ENCODE data around the gene HOXB6. TPM values are rescaled to one million over a fixed set of nuclear protein-coding genes. Genes with fewer than 3 reads are reported as not detected.

The HOXB6 gene
- total RNA-seq, 4 donors from 2014 or later, result 9.2 to 22.7 (median 15.5) TPM

DNA sequence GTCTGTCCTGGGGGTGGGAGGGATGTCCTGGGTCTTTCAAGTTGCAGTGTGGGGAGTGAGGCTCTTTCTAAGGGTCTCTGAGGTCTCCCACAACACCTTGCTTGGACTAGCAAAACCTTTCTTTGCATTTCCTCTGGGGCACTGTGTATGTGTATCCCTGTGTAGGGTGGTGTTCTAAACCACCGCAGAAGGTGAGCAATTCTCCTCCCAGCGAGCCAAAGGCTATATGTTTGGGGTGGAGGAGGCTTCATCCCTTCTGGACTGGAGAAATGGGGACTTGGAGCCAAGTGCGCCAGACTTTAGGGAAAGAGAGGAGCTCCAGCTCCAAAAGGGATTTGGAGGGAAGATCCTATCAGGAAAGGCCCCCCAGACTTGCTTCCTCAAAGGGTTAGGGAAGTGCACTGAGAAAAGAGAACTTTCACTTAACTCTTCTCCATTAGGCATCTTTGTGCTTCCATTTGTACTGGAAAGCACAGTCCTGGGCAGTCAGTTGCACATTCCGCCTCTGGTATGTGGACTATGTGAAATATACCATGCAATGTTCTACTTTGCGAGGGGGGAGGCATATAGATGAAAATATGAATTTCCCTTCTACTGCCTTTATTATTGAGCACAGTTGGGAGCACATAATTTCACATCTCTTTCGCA is 40.2 kb upstream of the HOXB6 start:
- ATAC-seq (ENCODE audit: low FRiP score) (no peak), DNase-seq (ENCODE audit: low spot score) (no peak)
- TF ChIP-seq, protein P1, sequence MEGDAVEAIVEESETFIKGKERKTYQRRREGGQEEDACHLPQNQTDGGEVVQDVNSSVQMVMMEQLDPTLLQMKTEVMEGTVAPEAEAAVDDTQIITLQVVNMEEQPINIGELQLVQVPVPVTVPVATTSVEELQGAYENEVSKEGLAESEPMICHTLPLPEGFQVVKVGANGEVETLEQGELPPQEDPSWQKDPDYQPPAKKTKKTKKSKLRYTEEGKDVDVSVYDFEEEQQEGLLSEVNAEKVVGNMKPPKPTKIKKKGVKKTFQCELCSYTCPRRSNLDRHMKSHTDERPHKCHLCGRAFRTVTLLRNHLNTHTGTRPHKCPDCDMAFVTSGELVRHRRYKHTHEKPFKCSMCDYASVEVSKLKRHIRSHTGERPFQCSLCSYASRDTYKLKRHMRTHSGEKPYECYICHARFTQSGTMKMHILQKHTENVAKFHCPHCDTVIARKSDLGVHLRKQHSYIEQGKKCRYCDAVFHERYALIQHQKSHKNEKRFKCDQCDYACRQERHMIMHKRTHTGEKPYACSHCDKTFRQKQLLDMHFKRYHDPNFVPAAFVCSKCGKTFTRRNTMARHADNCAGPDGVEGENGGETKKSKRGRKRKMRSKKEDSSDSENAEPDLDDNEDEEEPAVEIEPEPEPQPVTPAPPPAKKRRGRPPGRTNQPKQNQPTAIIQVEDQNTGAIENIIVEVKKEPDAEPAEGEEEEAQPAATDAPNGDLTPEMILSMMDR (IDR thresholded peaks at IDR 0.05), result no peak

DNA sequence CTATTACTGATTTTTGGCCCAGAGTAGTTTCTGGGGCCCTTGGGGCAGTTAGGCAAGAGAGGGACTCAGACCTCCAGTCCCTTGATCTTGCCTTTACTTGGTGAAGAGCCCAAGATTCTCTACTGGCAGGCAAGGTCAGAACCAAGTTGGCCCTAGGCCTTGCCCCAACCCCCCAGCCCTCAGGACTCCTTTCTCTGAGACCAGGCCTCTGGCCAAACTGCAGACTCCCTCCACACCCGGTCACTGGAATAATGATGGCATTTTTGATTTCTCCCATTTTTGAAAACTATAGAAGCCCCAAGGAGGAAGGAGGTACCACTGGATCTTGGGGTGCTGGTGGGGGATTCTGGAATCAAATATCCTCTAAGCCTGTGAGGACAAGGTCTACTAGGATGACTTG is 39.4 kb upstream of the HOXB6 start:
- TF ChIP-seq, protein P1 (IDR thresholded peaks at IDR 0.05), result no peak
- ATAC-seq (ENCODE audit: low FRiP score) (no peak), DNase-seq (ENCODE audit: low spot score) (no peak)

- no peak for ATAC-seq (ENCODE audit: low FRiP score)
- DNase-seq (ENCODE audit: low spot score), result no peak
- TF ChIP-seq, protein P1 (IDR thresholded peaks at IDR 0.05), result no peak
Observed at GRCh38 chr17:48643697-48644012, 38.9 kb upstream of the HOXB6 start.

GRCh38 chr17:48642843-48643696 is 38.3 kb upstream of the HOXB6 start:
- DNase-seq (ENCODE audit: low spot score), result no peak

GRCh38 chr17:48642059-48642842 is 37.5 kb upstream of the HOXB6 start:
- TF ChIP-seq, protein P1 (IDR thresholded peaks at IDR 0.05), result no peak
- no peak for ATAC-seq (ENCODE audit: low FRiP score)
- no peak for DNase-seq (ENCODE audit: low spot score)

More at GRCh38 chr17:48642843-48643696, 38.3 kb upstream of the HOXB6 start:
- no peak for ATAC-seq (ENCODE audit: low FRiP score)
- TF ChIP-seq, protein P1 (IDR thresholded peaks at IDR 0.05), result no peak

- DNase-seq (ENCODE audit: low spot score), result no peak
- TF ChIP-seq, protein P1 (IDR thresholded peaks at IDR 0.05), result no peak
- no peak for ATAC-seq (ENCODE audit: low FRiP score)
Observed at GRCh38 chr17:48641541-48642058, 36.8 kb upstream of the HOXB6 start.

All from omental fat pad (tissue), 4 donors.